HepG2 (cell line): ENCODE measurements around the gene MOG. TPM values are rescaled to one million over a fixed set of nuclear protein-coding genes. Genes with fewer than 3 reads are reported as not detected.
"Not testable (repeated sequence)": the region's sequence is repeated elsewhere in the genome, so short reads cannot be mapped to it uniquely, and the experiment has no call there.

Experiments used
- ATAC-seq: fragments of 200-7000 bp; cut with Tn5 transposase; 3 replicates; pipeline ENCODE4 v1.9.1; 2020; ENCODE audit warnings: mild to moderate bottlenecking, moderate library complexity
- BruUV-seq: library from RNA; stranded (reverse); fragments of 400-500 nt; replicated peaks from 2 replicates; lab custom pipeline; 2021; lab: Mats Ljungman, UMichigan
- CTCF ChIA-PET: fragments of 300-600 bp; formaldehyde crosslinking; extraction: SDS; loops from one replicate; lab custom pipeline; 2021; ENCODE audit warnings: low total read pairs, inconsistent platforms, low intra/inter-chr PET ratio; lab: Yijun Ruan, JAX
- POLR2A ChIA-PET: fragments of 350-600 bp; sonication (Branson Sonifier 250); formaldehyde crosslinking; loops from one replicate; lab custom pipeline; 2020; ENCODE audit warnings: antibody characterized with exemption, inconsistent platforms; lab: Yijun Ruan, JAX
- DNase-seq: peaks from one replicate; pipeline ENCODE4 v3.0.0-alpha.2; 2015; ENCODE audit warnings: low spot score
- FAIRE-seq: peaks from 3 replicates; lab custom pipeline; 2011; peaks lifted over from hg19 to GRCh38; lab: Jason Lieb, UNC
- H2AFZ ChIP-seq: one replicate; pipeline ENCODE4 v1.6.1; 2011; ENCODE audit warnings: low read length, inconsistent platforms
- H3K27ac ChIP-seq: fragments of 300-600 bp; 3 replicates; pipeline ENCODE4 v1.8.0; 2011; ENCODE audit warnings: mixed run types, mild to moderate bottlenecking, mixed read lengths, low read length, inconsistent platforms; ENCODE audit not compliant: insufficient read depth; ENCODE audit errors: extremely low read length
- H3K27me3 ChIP-seq, 2 experiments: fragments of 200-600 bp in 1 of 2; 2 replicates in 1 of 2; 3 replicates in 1 of 2; pipeline versions ENCODE4 v1.6.0 to v1.8.0; 2011; ENCODE audit warnings: low read length in 2 of 2, mild to moderate bottlenecking in 2 of 2, moderate library complexity in 2 of 2, inconsistent platforms in 1 of 2; ENCODE audit not compliant: insufficient read depth in 2 of 2, control insufficient read depth in 1 of 2
- H3K36me3 ChIP-seq, 2 experiments: fragments of 200-600 bp in 1 of 2; replicated peaks in 1 of 2; 2 replicates in 1 of 2; 3 replicates in 1 of 2; pipeline versions ENCODE4 v1.5.1 to v1.8.0; 2011; ENCODE audit warnings: low read length in 2 of 2, inconsistent platforms in 1 of 2; ENCODE audit not compliant: insufficient read depth in 2 of 2, control insufficient read depth in 1 of 2
- H3K4me1 ChIP-seq: 2 replicates; pipeline ENCODE4 v1.5.1; 2012; ENCODE audit warnings: low read length, inconsistent platforms; ENCODE audit not compliant: insufficient read depth
- H3K4me2 ChIP-seq: 2 replicates; pipeline ENCODE4 v1.6.0; 2011; ENCODE audit warnings: low read depth, low read length, inconsistent platforms
- H3K4me3 ChIP-seq, 3 experiments: fragments of 200-600 bp in 1 of 3; sonication (generic), shearing (Covaris generic) in 1 of 3; replicated peaks in 1 of 3; 2 replicates each; pipeline ENCODE4 v1.5.1; 2011 to 2016; ENCODE audit warnings: low read length in 3 of 3, inconsistent platforms in 2 of 3, low read depth in 2 of 3, mild to moderate bottlenecking in 2 of 3, control low read depth in 1 of 3, mixed read lengths in 1 of 3; ENCODE audit not compliant: insufficient read depth in 1 of 3
- H3K79me2 ChIP-seq: one replicate; pipeline ENCODE4 v1.6.1; 2011; ENCODE audit warnings: low read length, inconsistent platforms; ENCODE audit not compliant: insufficient read depth
- H3K9ac ChIP-seq: 2 replicates; pipeline ENCODE4 v1.6.0; 2011; ENCODE audit warnings: mild to moderate bottlenecking, low read depth, low read length, inconsistent platforms; ENCODE audit not compliant: insufficient read depth
- H3K9me3 ChIP-seq: 2 replicates; pipeline ENCODE4 v1.5.1; 2012; ENCODE audit warnings: mild to moderate bottlenecking, low read length
- H4K20me1 ChIP-seq: 2 replicates; pipeline ENCODE4 v1.6.0; 2011; ENCODE audit warnings: inconsistent platforms, mild to moderate bottlenecking, low read length, moderate library complexity; ENCODE audit not compliant: insufficient read depth
- BCL6 ChIP-seq: IDR thresholded peaks from 2 replicates; pipeline ENCODE4 v1.6.1; 2016; ENCODE audit warnings: missing genetic modification reagents, missing compliant biosample characterization
- DDIT3 ChIP-seq: sonication (generic); formaldehyde crosslinking; IDR thresholded peaks from 2 replicates; pipeline ENCODE4 v1.4.0; 2020; ENCODE audit warnings: mild to moderate bottlenecking, missing genetic modification reagents
- DNMT3B ChIP-seq: conservative IDR thresholded peaks from 2 replicates; pipeline ENCODE4 v1.6.1; 2016; ENCODE audit warnings: missing biosample characterization, control low read depth
- REXO4 ChIP-seq: sonication (generic); formaldehyde crosslinking; IDR thresholded peaks from 2 replicates; pipeline ENCODE4 v1.8.0; 2022; ENCODE audit warnings: missing genetic modification reagents, mild to moderate bottlenecking, borderline replicate concordance
- SAP130 ChIP-seq: IDR thresholded peaks from 2 replicates; pipeline ENCODE4 v1.6.1; 2016; ENCODE audit warnings: low read depth
- THYN1 ChIP-seq: sonication (generic); formaldehyde crosslinking; IDR thresholded peaks from 2 replicates; pipeline ENCODE4 v1.8.1; 2023; ENCODE audit warnings: low read depth, mild to moderate bottlenecking, moderate library complexity, missing genetic modification reagents, borderline replicate concordance
- ZHX2 ChIP-seq, 2 experiments: sonication (generic) in 1 of 2; formaldehyde crosslinking in 1 of 2; IDR thresholded peaks; 2 replicates each; pipeline versions ENCODE4 v1.6.1 to v1.9.0; 2014 to 2022; ENCODE audit warnings: antibody characterized with exemption in 1 of 2, borderline replicate concordance in 1 of 2, inconsistent platforms in 1 of 2, low read depth in 1 of 2, missing genetic modification reagents in 1 of 2
- ZNF232 ChIP-seq: sonication (generic); formaldehyde crosslinking; IDR thresholded peaks from 2 replicates; pipeline ENCODE4 v1.4.0; 2020; ENCODE audit warnings: missing genetic modification reagents, borderline replicate concordance
- ZNF614 ChIP-seq: IDR thresholded peaks from 2 replicates; pipeline ENCODE4 v1.6.1; 2018; ENCODE audit warnings: missing biosample characterization, missing genetic modification reagents, inconsistent platforms, borderline replicate concordance
- ZNF776 ChIP-seq: sonication (generic); formaldehyde crosslinking; IDR thresholded peaks from 2 replicates; pipeline ENCODE4 v1.4.0; 2020; ENCODE audit warnings: mild to moderate bottlenecking, missing genetic modification reagents
- ZNF788 ChIP-seq: sonication (generic); formaldehyde crosslinking; IDR thresholded peaks from 2 replicates; pipeline ENCODE4 v1.5.0; 2020; ENCODE audit warnings: mild to moderate bottlenecking, missing genetic modification reagents, borderline replicate concordance
- WGBS: methylation state at CpG from one replicate; pipeline ENCODE4 v1.1.6; 2017; ENCODE audit warnings: low lambda C conversion rate; 5-methylcytosine and 5-hydroxymethylcytosine counted together
- in situ Hi-C: cut with HindIII; loops from 2 replicates; pipeline ENCODE4 v1.10.0; 2017; ENCODE audit warnings: low pct_unique_long_range_greater_than_20kb; ENCODE audit not compliant: extremely low pct_ligation_motif_present
- intact Hi-C: fragments of 100-400 bp; cut with micrococcal nuclease; formaldehyde crosslinking; loops from one replicate; pipeline ENCODE4 v1.10.0; 2022; ENCODE audit not compliant: unreplicated experiment
- polyA plus RNA-seq, 8 experiments: library from polyadenylated mRNA; depleted of rRNA in 3 of 8; stranded (reverse) in 7 of 8; unstranded in 1 of 8; fragments of >200 nt; fragmentation: Illumina TruSeq in 4 of 8; extraction: Trizol in 4 of 8; gene quantifications; 2 replicates each; pipeline versions ENCODE4 v1.2.1 to v1.2.3, GENCODE V29; 2011 to 2016; ENCODE audit warnings: low read depth in 4 of 8, missing spikeins in 1 of 8, mixed read lengths in 1 of 8; ENCODE audit not compliant: insufficient read depth in 1 of 8
- total RNA-seq, 5 experiments: library from RNA; depleted of rRNA; stranded (reverse); fragments of >200 nt; fragmentation: Illumina TruSeq; extraction: Trizol; gene quantifications; 2 replicates each; pipeline ENCODE4 v1.2.3, GENCODE V29; 2016; ENCODE audit warnings: low read depth in 1 of 5

Gene MOG
- total and polyA plus RNA-seq, 2 of the 13 experiments (the other 11 are each of a cell fraction or from before 2014, with no cell fraction given): not detected

DNA sequence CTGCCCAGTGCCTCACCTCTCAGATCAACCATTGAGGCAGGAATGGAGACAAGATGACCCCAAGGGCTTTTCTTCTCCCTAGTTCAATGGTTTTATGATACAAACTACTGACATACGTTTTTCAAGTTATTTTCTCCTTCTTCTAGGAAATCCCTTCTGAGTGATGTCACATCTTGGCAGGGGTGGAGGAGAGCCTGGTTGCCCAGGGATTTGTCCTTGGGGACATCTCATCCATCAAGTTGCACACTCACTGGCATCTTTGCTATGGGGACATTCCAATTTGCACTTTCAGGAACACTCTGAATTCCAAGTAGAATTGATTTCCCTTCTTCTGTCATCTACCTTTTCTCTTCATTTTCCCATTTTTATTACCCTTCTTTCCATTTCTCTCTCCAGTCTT lies 14.1 kb downstream of the MOG start (continued):
- TF ChIP-seq DDIT3 (CRISPR knock-in tag): no peak

GRCh38 chr6:29672116-29672515 lies 15.2 kb downstream of the MOG start:
- intact Hi-C loops, ATAC-seq, H3K4me2 ChIP-seq, H3K27me3 ChIP-seq, CTCF ChIA-PET, H3K4me1 ChIP-seq, in situ Hi-C loops, H3K9ac ChIP-seq, H3K79me2 ChIP-seq, POLR2A ChIA-PET, H2AFZ ChIP-seq, H4K20me1 ChIP-seq, H3K36me3 ChIP-seq, H3K9me3 ChIP-seq, FAIRE-seq, DNase-seq, BruUV-seq, H3K4me3 ChIP-seq, H3K27ac ChIP-seq: not testable (repeated sequence)
- 37% methylated on average over 5 of the region's 5 CpGs for WGBS

DNA sequence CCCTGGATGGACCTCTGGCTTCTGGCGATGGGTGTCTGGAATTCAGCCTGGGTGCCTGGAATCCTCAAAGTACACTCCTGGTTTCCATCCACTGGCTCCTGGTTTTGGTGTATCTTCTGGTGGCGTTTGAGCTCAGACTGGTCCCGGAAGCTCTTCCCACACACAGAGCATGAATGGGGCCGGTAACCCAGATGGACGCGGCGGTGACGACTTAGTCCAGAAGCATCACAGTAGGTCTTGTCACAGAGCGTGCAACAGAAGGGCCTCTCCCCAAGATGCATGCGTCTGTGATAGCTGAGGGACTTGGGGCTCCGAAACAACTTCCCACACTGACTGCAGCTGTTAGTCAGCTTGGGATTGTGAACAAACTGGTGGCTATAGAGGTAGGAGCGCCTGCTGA lies 16.3 kb downstream of the MOG start:
- H4K20me1 ChIP-seq: no peaks in the 10 kb centered on the region
- no peak overlapping the region for H3K9ac ChIP-seq
- DNase-seq (no peak), FAIRE-seq (no peak), ATAC-seq (no peak)
- in situ Hi-C loops: no loop called here
- no peaks in the 10 kb centered on the region for H3K9me3 ChIP-seq
- no peak overlapping the region for H3K4me3 ChIP-seq
- no peak overlapping the region for H2AFZ ChIP-seq
- no peak overlapping the region for H3K4me2 ChIP-seq
- no peaks in the 10 kb centered on the region for H3K4me1 ChIP-seq
- TF ChIP-seq DNMT3B: no peak
- TF ChIP-seq SAP130: no peak
- TF ChIP-seq ZNF232 (CRISPR knock-in tag): no peak
- no peak for TF ChIP-seq BCL6 (CRISPR knock-in tag)
- no peak for TF ChIP-seq ZNF788 (CRISPR knock-in tag)
- no peak for TF ChIP-seq ZNF614
- no peak for TF ChIP-seq ZHX2 (IDR thresholded peaks at IDR 0.05; ENCODE audit: low read depth)
- TF ChIP-seq ZHX2 (CRISPR knock-in tag; IDR thresholded peaks at IDR 0.05; ENCODE audit: borderline replicate concordance): no peak
- no peak for TF ChIP-seq THYN1 (CRISPR knock-in tag)
- TF ChIP-seq ZNF776 (CRISPR knock-in tag): no peak
- TF ChIP-seq REXO4 (CRISPR knock-in tag): no peak
- 50% methylated on average over 12 of the region's 12 CpGs for WGBS
- H3K27ac ChIP-seq: no peak overlapping the region
- POLR2A ChIA-PET: no interaction called here
- CTCF ChIA-PET: no interaction called here
- H3K79me2 ChIP-seq: no peaks in the 10 kb centered on the region
- peaks cover 0 to 4% of the 10 kb centered on the region in 2 experiments; a peak in 1 of 5 replicates for H3K27me3 ChIP-seq
- no peaks in the 10 kb centered on the region for H3K36me3 ChIP-seq
- BruUV-seq: no TSS peak
- intact Hi-C loops: no loop called here
